ENCODE results near the gene PPM1D. TPM values are rescaled to one million over a fixed set of nuclear protein-coding genes. Genes with fewer than 3 reads are reported as not detected.

PPM1D gene
- total and polyA plus RNA-seq, 4 donors: 4.4 to 27.8 (median 12.4) TPM

DNA sequence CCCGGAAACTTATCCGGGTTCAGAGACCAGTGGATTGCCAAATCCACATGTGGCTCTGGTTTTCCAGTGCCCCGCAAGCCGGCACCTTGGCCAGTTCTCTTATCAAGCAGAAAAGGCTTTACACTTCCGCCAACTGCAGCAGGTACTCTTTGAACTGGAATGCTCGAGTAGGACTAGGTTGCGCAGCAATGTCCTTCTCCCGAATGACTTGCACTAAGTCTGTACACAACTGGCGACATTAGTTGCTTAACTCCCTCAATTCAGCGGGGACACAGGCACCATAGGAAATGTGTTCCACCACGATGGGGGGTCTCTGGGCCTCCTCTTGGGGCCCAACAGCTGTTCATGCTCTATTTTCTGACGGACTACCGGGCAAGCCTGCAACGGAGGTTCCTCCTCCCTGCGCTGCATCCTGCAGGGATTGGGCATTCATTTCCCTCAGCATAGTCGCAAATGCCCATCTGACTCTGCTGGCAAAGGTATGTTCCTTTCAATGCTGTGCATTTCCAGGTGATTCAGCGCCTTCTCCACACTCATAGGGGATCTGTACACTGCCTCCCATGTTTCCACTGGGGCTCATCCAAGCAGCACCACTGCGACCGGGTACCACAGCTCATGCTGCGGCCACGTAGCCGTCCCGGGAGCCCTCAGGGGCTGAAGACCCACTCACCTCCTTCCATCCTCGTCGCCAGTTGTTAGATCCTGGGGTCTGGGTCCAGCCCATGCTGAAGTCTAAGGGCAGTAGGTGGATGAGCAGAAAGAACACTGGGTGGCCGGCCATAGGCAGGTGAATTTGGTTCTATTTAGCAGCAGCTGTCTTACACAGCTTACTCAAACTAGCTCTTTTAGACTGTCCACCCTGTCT, 39.8 kb upstream of the PPM1D start:
- no peak overlapping the region for H3K4me3 ChIP-seq
- ATAC-seq (ENCODE audit: insufficient read depth, low FRiP score): peak; percentile 56
- no peaks in the 10 kb centered on the region for H3K9me3 ChIP-seq (ENCODE audit: control insufficient read depth in 4 of 4, insufficient read depth in 3 of 4, low read length in 3 of 4)
- no peak for TF ChIP-seq CTCF (IDR thresholded peaks at IDR 0.05; ENCODE audit: control extremely low read depth, extremely low read depth)
- peak overlapping the region in 1 of 2 donors; percentile 41 for H3K27ac ChIP-seq (ENCODE audit: low read depth in 1 of 2, low read length in 1 of 2)
- WGBS, 2 donors: 84 to 85% methylated on average over 26 of the region's 26 CpGs
- no peak overlapping the region for H3K9ac ChIP-seq (ENCODE audit: insufficient read depth in 1 of 2, low read length in 2 of 2)
- no peak for DNase-seq
- no peaks in the 10 kb centered on the region for H3K27me3 ChIP-seq (ENCODE audit: control insufficient read depth in 3 of 3, insufficient read depth in 3 of 3, low read length in 2 of 3)
- peaks cover 0 to 5% (median 0%) of the 10 kb centered on the region in 5 donors for H3K4me1 ChIP-seq (ENCODE audit: control insufficient read depth in 5 of 5, insufficient read depth in 5 of 5, low read length in 5 of 5)
- no peaks in the 10 kb centered on the region for H3K36me3 ChIP-seq (ENCODE audit: control insufficient read depth in 4 of 4, insufficient read depth in 4 of 4, low read length in 4 of 4)

DNA sequence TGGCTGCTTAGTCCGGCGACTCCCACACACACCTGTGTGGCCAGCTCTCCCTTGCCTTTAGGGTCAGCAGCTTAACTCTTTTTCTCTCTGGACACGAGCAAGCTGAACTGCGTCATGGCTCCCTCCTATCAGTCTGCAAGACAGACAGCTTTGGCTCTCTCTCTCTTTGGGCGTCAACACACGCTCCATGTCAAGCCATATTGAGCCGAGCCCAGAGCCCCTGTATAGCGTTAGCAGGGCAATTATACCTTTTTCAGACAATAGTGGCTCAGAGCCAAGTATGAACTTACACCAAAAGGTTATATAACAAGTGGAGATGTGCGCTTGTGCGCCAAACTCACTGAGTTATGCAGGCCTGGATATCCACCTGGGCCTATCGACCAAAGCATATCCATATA, 39.1 kb upstream of the PPM1D start:
- TF ChIP-seq CTCF (IDR thresholded peaks at IDR 0.05; ENCODE audit: control extremely low read depth, extremely low read depth): no peak
- H3K9me3 ChIP-seq (ENCODE audit: control insufficient read depth in 4 of 4, insufficient read depth in 3 of 4, low read length in 3 of 4): no peaks in the 10 kb centered on the region
- DNase-seq: no peak
- no peak for ATAC-seq (ENCODE audit: insufficient read depth, low FRiP score)
- H3K36me3 ChIP-seq (ENCODE audit: control insufficient read depth in 4 of 4, insufficient read depth in 4 of 4, low read length in 4 of 4): no peaks in the 10 kb centered on the region
- no peak overlapping the region for H3K9ac ChIP-seq (ENCODE audit: insufficient read depth in 1 of 2, low read length in 2 of 2)
- no peaks in the 10 kb centered on the region for H3K27me3 ChIP-seq (ENCODE audit: control insufficient read depth in 3 of 3, insufficient read depth in 3 of 3, low read length in 2 of 3)
- WGBS, 2 donors: 92 to 95% methylated on average over 11 of the region's 11 CpGs
- H3K4me3 ChIP-seq: no peak overlapping the region
- peaks cover 0 to 5% (median 0%) of the 10 kb centered on the region in 5 donors for H3K4me1 ChIP-seq (ENCODE audit: control insufficient read depth in 5 of 5, insufficient read depth in 5 of 5, low read length in 5 of 5)
- H3K27ac ChIP-seq (ENCODE audit: low read depth in 1 of 2, low read length in 1 of 2): no peak overlapping the region

DNA sequence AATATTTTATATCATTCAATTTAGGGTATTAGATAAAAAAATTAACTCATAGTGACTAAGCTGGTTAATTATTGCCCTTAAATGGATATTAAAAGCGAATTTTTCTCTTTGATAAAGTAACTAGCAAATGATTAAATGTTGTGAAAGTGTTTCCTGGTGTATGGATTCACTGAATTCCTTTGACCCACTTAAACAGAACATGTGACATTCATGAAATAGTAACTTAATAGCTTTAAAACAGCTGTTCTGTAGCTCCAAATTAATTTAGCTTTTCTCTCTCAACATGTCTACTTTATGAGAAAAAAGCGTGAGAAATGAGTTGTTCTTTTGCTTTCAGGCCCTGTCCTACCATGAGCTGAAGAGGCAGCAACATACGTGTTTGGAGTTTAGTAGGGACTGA, 37.6 kb upstream of the PPM1D start:
- H3K36me3 ChIP-seq (ENCODE audit: control insufficient read depth in 4 of 4, insufficient read depth in 4 of 4, low read length in 4 of 4): no peaks in the 10 kb centered on the region
- no peak for TF ChIP-seq CTCF (IDR thresholded peaks at IDR 0.05; ENCODE audit: control extremely low read depth, extremely low read depth)
- H3K27ac ChIP-seq (ENCODE audit: low read depth in 1 of 2, low read length in 1 of 2): no peak overlapping the region
- ATAC-seq (ENCODE audit: insufficient read depth, low FRiP score) (no peak), DNase-seq (peak in 2 of 3 donors; percentile 25 to 41)
- 65 to 76% methylated on average over 3 of the region's 3 CpGs for WGBS, 2 donors
- H3K9me3 ChIP-seq (ENCODE audit: control insufficient read depth in 4 of 4, insufficient read depth in 3 of 4, low read length in 3 of 4): no peaks in the 10 kb centered on the region
- H3K4me1 ChIP-seq (ENCODE audit: control insufficient read depth in 5 of 5, insufficient read depth in 5 of 5, low read length in 5 of 5): peaks cover 0 to 5% (median 0%) of the 10 kb centered on the region in 5 donors
- no peak overlapping the region for H3K9ac ChIP-seq (ENCODE audit: insufficient read depth in 1 of 2, low read length in 2 of 2)
- no peak overlapping the region for H3K4me3 ChIP-seq
- H3K27me3 ChIP-seq (ENCODE audit: control insufficient read depth in 3 of 3, insufficient read depth in 3 of 3, low read length in 2 of 3): no peaks in the 10 kb centered on the region
